Hematopoietic multipotent progenitor cell treated with erythropoietin and hydrocortisone succinate and interleukin-3 and kit ligand, for 6 days (in vitro differentiated cells): ENCODE results near the gene PRUNE1.
A peak's percentile ranks its signal among the peaks of the same experiment; 100 is the strongest.

Experiments used
- DNase-seq: peaks from one replicate; pipeline ENCODE4 v3.0.0-alpha.2; 2015

The PRUNE1 gene

DNA sequence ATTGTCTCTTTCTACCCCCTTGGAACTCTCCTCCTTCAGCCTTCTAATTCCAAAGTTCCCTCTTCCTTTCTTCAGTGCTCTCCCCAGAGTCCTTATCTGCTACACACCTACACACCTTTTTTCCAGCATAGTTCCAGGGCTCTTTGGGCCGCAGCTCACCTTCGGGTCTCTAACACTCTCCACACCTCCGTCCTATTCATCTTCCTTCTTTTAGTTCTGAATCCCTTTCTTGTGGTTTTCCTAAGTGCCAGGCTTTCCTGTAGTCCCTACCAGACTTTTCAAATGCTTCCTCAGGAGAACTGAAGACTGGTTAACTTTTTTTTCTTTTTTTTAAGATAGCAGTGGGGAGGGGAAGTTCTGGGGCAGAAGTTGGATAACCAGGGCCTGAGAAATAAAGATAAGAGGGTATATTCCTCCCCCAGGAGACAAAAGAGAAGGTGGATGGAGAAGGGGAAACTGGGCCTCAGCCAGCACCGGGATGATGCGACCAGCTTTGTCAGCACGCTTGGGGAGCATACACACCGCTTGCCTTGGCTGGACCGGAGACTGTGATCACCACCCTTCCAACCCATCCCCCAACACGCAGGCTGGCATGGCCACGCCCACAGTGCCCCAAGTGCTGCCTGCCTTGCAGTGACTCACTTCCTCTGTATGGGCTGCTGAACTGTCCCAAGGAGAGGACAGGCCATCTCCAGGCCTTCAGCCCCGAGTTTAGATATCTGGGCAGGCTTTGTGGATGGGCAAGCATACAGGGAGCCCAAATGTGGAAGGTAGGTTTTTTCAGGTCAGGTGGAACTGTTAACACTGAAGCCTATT, 31.2 kb upstream of the PRUNE1 start:
- DNase-seq = peak; percentile 99

DNA sequence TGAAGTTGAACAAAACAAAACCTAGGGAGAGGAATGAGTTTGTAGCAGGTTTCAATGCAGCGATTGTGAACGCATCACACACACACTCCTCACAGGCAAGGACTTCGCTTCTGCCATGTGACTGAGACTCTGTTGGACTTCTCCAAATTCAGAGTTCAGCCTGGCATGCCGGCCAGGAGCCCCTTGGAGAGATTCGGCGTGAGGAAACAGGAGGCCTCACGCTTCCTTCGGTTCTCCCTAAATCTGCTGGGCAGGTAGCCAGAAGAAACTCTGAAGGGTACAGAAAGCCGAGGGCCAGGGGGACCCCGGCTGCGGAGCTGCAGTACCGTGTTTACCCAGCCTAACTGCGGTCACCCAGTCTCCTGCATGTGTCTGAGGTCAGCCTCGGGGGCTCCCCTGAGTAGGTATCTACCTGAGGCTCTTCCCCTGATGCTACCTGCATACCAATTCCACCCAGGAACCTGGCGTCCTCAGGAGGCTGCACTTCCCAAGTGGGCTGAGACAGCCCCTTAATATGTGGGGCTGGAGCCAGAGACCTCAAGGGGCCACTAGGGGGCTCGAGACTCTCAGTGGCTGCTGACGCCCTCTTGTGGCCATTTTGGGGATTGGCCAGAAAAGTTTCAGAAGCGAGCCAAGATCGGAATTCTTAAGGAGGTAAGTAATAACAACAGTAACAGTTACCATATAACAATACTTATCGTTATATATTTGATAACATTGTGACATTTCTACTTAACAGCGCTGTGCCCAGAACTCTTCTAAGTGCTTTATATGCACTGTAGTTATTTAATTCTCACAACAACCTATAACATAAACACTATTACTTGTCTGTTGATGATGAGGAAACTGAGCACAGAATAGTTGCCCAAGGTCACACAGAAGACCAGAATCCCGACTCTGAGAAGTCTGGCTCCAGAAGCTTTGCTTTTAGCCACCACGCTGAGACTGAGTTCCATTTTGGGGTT, 28.9 kb upstream of the PRUNE1 start:
- DNase-seq = peak; percentile 97

DNA sequence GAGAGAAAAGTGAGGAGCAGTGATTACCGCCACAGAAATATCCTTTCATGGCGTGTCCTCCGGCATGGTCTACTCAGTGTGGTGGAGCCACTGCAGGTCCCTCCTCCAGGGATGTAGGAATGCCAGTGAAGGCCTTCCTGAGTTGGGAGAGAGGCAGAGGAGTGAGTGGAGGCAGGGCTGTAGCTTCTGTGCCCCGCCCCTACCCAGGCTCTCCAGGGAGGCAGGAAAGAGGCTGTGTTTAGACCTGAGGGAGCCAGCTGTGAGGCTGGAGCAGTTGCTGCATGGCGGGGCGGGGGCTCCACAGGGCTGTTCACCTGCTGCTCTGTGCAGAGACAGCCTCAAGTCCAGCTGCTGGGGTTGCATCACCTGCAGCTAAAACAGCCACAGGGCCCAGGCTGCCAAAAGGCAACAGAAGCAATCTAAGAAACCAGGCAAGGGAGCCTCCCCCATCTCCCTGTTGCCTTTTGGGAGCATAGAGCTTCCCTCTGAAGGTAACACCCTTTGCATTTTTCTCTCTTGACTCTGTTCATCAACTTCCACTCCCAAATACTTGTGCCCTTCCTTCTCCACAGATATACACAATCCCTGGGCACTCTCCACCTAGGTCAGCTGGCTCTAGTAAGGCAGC, 27.0 kb upstream of the PRUNE1 start:
- DNase-seq = no peak

DNA sequence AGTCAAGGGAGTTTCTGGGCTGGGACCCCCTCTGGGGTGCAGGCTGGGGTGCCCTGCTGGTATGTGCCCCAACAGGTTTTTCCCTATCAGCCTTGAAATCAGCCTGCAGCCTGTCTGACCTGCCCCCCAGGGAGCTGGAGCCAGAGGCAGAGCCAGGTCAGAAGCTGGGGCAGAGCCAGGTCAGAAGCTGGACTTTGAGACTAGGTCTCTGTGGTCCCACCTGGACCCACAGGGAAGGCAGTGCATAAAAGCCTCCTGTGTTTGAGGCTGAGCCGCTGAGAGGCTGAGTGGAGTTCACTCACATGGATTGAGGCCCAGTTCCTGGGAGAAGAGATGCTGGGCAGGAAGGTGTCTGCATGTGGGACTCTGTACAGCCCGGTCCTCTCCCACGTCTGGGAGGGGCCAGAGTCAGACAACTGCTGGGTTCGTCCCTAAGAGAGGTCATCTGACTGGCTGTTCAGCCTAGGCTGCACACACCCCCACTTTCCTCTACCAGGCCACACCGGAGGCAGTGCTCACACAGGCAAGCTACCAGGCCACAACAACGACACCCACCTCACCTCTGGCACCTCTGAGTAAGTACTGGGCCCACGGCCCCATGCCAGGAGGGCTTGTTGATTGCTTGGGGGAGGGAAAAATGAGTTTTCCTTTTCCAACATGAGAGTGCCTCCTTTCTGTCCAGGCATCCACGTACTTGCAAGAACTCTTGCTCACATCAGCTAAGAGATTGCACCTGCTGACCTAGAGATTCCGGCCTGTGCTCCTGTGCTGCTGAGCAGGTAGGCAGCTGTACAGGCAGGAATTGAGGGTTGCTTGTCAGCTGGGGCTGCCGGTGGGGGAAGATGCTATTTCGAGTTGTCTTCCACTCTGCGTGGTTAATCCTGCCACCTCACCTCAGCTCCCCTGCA, 26.2 kb upstream of the PRUNE1 start, which contains the start of gene ANXA9:
Gene ANXA9, plus strand, starts transcription at position 488 of the 908 bp plus-strand sequence. CDS start 814 bp downstream, outside the sequence.
- peak; percentile 70 for DNase-seq

GRCh38 chr1:150985179-150985825, 22.9 kb upstream of the PRUNE1 start:
- no peak for DNase-seq

DNA sequence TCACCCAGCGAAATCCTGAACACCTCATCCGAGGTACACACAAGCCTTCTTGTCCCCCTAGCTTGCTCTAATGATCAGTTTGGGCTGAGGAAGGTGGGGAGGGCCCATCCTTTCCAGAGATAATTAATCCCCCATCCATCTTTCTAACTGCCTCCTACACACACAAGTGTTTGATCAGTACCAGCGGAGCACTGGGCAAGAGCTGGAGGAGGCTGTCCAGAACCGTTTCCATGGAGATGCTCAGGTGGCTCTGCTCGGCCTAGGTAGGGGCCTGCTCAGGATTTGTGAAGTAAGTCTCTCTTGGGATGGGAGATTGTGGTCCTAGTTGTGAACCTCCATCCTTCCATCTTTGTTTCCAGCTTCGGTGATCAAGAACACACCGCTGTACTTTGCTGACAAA, 20.3 kb upstream of the PRUNE1 start:
- no peak for DNase-seq

DNA sequence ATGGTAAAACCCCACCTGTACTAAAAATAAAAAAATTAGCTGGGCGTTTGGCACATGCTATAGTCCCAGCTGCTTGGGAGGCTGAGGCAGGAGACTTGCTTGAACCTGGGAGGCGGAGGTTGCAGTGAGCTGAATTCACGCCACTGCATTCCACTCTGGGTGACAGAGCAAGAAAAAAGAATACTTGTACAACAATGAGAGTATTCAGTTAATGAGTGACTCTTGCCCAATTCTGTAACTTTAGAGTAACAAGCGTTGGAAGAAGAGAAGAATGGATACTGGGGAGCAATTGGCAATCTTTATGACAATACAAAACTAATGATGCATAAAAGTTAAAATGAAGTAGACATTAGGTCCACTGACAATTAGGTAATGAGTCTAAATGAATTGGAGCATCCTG, 15.6 kb upstream of the PRUNE1 start:
- DNase-seq = no peak

GRCh38 chr1:150994248-150994647, 14.0 kb upstream of the PRUNE1 start:
- DNase-seq = no peak

DNA sequence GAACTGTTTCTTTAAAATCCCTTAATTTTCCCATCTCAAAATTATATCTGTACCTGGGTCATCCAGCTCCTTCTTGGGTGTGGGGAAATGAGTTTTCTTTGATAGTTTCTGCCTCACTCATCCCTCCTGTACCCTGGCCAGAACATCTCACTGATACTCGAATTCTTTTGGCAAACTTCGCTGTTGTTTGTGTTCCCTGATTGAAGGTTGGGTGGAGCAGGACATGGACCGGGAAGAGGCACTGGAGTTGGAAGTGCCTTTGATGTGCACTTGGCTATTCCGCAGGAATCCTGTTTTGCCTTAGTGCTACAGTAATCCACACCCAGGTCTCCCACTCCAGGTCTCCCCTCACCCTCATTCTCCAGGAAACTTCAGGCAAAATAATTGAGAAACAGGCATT, 12.8 kb upstream of the PRUNE1 start:
- no peak for DNase-seq

DNA sequence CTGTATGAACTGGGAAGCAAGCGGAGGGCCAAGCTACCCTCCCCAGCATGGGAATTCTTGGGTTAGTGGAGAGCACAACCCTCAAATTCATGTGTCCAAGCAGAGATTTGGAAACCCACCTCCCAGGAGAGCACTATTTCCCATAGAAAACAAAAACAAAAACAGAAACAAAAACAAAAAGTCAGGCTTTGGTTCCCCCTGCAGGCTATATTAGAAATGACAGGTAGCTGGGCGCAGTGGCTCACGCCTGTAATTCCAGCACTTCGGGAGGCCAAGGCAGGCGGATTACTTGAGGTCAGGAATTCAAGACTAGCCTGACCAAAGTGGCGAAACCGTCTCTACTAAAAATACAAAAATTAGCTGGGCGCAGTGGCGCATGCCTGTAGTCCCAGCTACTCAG, 12.4 kb upstream of the PRUNE1 start:
- peak; percentile 54 for DNase-seq

GRCh38 chr1:150997126-150997872, 10.9 kb upstream of the PRUNE1 start:
- DNase-seq = no peak

GRCh38 chr1:150997949-150998348, 10.3 kb upstream of the PRUNE1 start:
- DNase-seq = no peak

- DNase-seq = peak; percentile 76
These were observed 9.1 kb upstream of the PRUNE1 start for GRCh38 chr1:150999051-150999674.

DNA sequence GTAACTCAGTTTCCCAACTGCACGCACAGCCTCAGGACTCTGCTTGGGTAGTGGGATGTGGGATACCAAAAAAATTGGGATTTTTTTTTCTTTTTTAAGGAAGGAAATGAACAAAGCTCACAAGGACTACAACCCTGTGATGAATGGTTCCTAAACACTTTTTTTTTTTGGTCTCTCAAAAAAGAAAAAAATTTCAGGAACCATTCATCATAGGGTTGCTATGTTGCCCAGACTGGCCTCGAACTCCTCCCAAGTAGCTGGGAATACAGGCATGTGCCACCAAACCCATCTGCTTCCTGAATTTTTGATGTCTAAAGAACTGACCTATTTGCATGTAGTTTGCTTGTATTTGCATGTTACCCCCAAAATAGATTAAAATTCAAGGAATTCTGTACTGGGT, 8.3 kb upstream of the PRUNE1 start:
- no peak for DNase-seq

- no peak for DNase-seq
These were observed 7.8 kb upstream of the PRUNE1 start for GRCh38 chr1:151000408-151000807.

- DNase-seq = no peak
These were observed 6.6 kb upstream of the PRUNE1 start for GRCh38 chr1:151001602-151002001.

DNA sequence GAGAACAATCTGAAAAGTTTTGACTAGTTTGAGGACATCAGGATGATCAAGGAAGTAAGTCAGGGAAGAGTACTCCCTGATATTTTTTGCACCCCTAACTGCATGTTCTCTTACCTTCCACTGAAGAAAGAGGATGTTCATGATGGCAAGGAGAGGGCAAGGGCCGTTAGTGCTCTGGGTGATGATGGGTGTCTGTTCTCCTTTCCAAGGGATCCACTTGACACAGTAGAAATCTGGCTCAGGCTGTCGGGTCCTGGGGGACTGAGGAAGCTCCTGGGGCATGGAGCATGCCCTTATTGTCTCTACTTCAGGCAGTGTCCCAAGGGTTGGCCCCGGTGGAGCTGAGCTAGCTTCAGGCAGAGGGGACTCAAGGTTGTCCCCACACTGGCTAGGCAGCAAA, 6.2 kb upstream of the PRUNE1 start:
- DNase-seq = no peak

- DNase-seq = no peak
These were observed 5.6 kb upstream of the PRUNE1 start for GRCh38 chr1:151002611-151003010.

DNA sequence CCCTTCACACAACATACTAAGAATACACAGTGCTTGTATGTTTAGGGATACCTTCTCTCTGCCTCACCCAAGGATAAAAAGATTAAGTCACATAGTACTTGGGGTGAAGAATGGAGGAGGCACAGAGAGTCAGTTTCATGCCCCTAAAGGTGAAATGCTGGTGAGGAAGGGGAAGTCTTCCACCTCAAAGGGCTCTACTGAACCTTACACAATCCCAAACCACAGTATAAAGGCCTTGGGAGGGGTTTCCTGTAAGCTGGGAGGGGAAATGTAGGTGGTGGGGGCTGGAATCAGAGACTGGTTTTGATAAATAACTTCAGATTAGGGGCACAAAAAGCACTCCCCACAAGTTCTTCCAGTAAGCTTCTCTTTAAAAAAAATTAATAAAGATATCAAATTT, 5.1 kb upstream of the PRUNE1 start:
- peak; percentile 61 for DNase-seq

GRCh38 chr1:151005729-151006319, 2.4 kb upstream of the PRUNE1 start:
- DNase-seq = peak; percentile 28
